RWPE1 (cell line): ENCODE results near the gene MACC1.
A peak's percentile ranks its signal among the peaks of the same experiment; 100 is the strongest.

ENCODE experiments used
- CTCF ChIA-PET: fragments of 350-600 bp; sonication (Branson Sonifier 250); formaldehyde crosslinking; extraction: SDS; loops from one replicate; lab custom pipeline; 2021; lab: Yijun Ruan, JAX
- POLR2A ChIA-PET: fragments of 400-600 bp; formaldehyde crosslinking; extraction: SDS; loops from one replicate; lab custom pipeline; 2020; ENCODE audit warnings: antibody characterized with exemption; ENCODE audit not compliant: low non-redundant PET; lab: Yijun Ruan, JAX
- DNase-seq: peaks from one replicate; pipeline ENCODE4 v3.0.0; 2012; ENCODE audit warnings: low spot score
- H3K27ac ChIP-seq: fragments of 450-650 bp; 2 replicates; pipeline ENCODE4 v1.5.1; 2017
- CTCF ChIP-seq: fragments of 450-650 bp; conservative IDR thresholded peaks from 2 replicates; pipeline ENCODE4 v1.5.1; 2017; ENCODE audit warnings: low read depth, mild to moderate bottlenecking

The MACC1 gene

GRCh38 chr7:20157456-20157855 lies 59.7 kb downstream of the MACC1 start:
- ChIA-PET CTCF (no interaction called here), POLR2A (no interaction called here)
- TF ChIP-seq CTCF, result no peak
- no peak for DNase-seq
- H3K27ac ChIP-seq, result no peak overlapping the region

- H3K27ac ChIP-seq, result no peak overlapping the region
- POLR2A ChIA-PET, result no interaction called here
- DNase-seq, result no peak
- CTCF ChIA-PET, result no interaction called here
- no peak for TF ChIP-seq CTCF
These were observed 63.2 kb downstream of the MACC1 start for GRCh38 chr7:20153999-20154398.

GRCh38 chr7:20153567-20153966 lies 63.6 kb downstream of the MACC1 start:
- no peak overlapping the region for H3K27ac ChIP-seq
- CTCF ChIA-PET, result interaction anchor here (0.8 kb wide), 1 partner anchor 238 kb away, joined by 3 read pairs; no protein-coding TSS in a partner anchor
- DNase-seq, result no peak
- POLR2A ChIA-PET, result no interaction called here
- TF ChIP-seq CTCF, result no peak

GRCh38 chr7:20152511-20152910 lies 64.7 kb downstream of the MACC1 start:
- DNase-seq, result peak; percentile 4
- ChIA-PET CTCF (interaction anchor here (0.8 kb wide), 1 partner anchor 237 kb away, joined by 3 read pairs; no protein-coding TSS in a partner anchor), POLR2A (no interaction called here)
- TF ChIP-seq CTCF, result no peak
- H3K27ac ChIP-seq, result no peak overlapping the region

GRCh38 chr7:20151708-20152456 lies 65.3 kb downstream of the MACC1 start:
- ChIA-PET POLR2A (no interaction called here), CTCF (interaction anchor here (0.9 kb wide), 1 partner anchor 165 kb away, joined by 3 read pairs; no protein-coding TSS in a partner anchor)
- no peak for DNase-seq

GRCh38 chr7:20146451-20146850 lies 70.7 kb downstream of the MACC1 start:
- no peak for DNase-seq
- no peak overlapping the region for H3K27ac ChIP-seq
- ChIA-PET CTCF (no interaction called here), POLR2A (no interaction called here)
- TF ChIP-seq CTCF, result no peak

More at GRCh38 chr7:20151708-20152456, 65.3 kb downstream of the MACC1 start:
- no peak overlapping the region for H3K27ac ChIP-seq
- TF ChIP-seq CTCF, result no peak
